WI38 (cell line): ENCODE measurements around the gene IQGAP2.
"Not testable (repeated sequence)": the region's sequence is repeated elsewhere in the genome, so short reads cannot be mapped to it uniquely, and the experiment has no call there.

Source experiments
- H3K4me3 ChIP-seq: 2 replicates; pipeline ENCODE4 v1.5.1; 2011; ENCODE audit warnings: low read depth, mild to moderate bottlenecking, control low read depth, low read length
- TF ChIP-seq, protein P1 (sequence below): IDR thresholded peaks from 2 replicates; pipeline ENCODE4 v1.5.1; 2012; ENCODE audit warnings: low read depth, mild to moderate bottlenecking, control low read depth, low read length

Gene IQGAP2

GRCh38 chr5:76367623-76368371 is 35.3 kb upstream of the IQGAP2 start:
- TF ChIP-seq, protein P1, sequence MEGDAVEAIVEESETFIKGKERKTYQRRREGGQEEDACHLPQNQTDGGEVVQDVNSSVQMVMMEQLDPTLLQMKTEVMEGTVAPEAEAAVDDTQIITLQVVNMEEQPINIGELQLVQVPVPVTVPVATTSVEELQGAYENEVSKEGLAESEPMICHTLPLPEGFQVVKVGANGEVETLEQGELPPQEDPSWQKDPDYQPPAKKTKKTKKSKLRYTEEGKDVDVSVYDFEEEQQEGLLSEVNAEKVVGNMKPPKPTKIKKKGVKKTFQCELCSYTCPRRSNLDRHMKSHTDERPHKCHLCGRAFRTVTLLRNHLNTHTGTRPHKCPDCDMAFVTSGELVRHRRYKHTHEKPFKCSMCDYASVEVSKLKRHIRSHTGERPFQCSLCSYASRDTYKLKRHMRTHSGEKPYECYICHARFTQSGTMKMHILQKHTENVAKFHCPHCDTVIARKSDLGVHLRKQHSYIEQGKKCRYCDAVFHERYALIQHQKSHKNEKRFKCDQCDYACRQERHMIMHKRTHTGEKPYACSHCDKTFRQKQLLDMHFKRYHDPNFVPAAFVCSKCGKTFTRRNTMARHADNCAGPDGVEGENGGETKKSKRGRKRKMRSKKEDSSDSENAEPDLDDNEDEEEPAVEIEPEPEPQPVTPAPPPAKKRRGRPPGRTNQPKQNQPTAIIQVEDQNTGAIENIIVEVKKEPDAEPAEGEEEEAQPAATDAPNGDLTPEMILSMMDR, result no peak
- H3K4me3 ChIP-seq, result no peak overlapping the region

- TF ChIP-seq, protein P1, result no peak
- H3K4me3 ChIP-seq, result no peak overlapping the region
Observed at GRCh38 chr5:76368941-76369340, 34.1 kb upstream of the IQGAP2 start.

GRCh38 chr5:76369668-76370067 is 33.4 kb upstream of the IQGAP2 start:
- not testable (repeated sequence) for H3K4me3 ChIP-seq

GRCh38 chr5:76371960-76372322 is 31.1 kb upstream of the IQGAP2 start:
- H3K4me3 ChIP-seq, result no peak overlapping the region
- TF ChIP-seq, protein P1, result no peak

GRCh38 chr5:76372323-76373054 is 30.6 kb upstream of the IQGAP2 start:
- TF ChIP-seq, protein P1, result no peak
- no peak overlapping the region for H3K4me3 ChIP-seq

GRCh38 chr5:76376148-76376865 is 26.8 kb upstream of the IQGAP2 start:
- TF ChIP-seq, protein P1, result no peak
- H3K4me3 ChIP-seq, result no peak overlapping the region

GRCh38 chr5:76376866-76377230 is 26.2 kb upstream of the IQGAP2 start:
- TF ChIP-seq, protein P1, result no peak
- H3K4me3 ChIP-seq, result no peak overlapping the region
